WTC11 (cell line): Measurements from ENCODE around the gene FKBP14. TPM values are rescaled to one million over a fixed set of nuclear protein-coding genes. Genes with fewer than 3 reads are reported as not detected.

Experiments
- ATAC-seq: fragments of 200-7000 bp; cut with Tn5 transposase; 2 replicates; pipeline ENCODE4 v1.10.0; 2021; ENCODE audit warnings: mild to moderate bottlenecking, moderate library complexity
- CTCF ChIA-PET: fragments of 300-600 bp; sonication (Branson Sonifier 250); formaldehyde crosslinking; loops from one replicate; lab custom pipeline; 2021; ENCODE audit warnings: antibody characterized with exemption; lab: Charles Lee
- POLR2A ChIA-PET: fragments of 350-600 bp; sonication (Branson Sonifier 250); formaldehyde crosslinking; loops from one replicate; lab custom pipeline; 2021; ENCODE audit warnings: antibody characterized with exemption; lab: Charles Lee
- DNase-seq: peaks from one replicate; pipeline ENCODE4 v3.0.0; 2021; ENCODE audit warnings: low spot score
- H3K27ac Mint-ChIP-seq: 2 replicates; pipeline ENCODE4 v1.8.0; 2021; ENCODE audit warnings: mixed read lengths
- H3K27me3 Mint-ChIP-seq: 2 replicates; pipeline ENCODE4 v1.8.0; 2021; ENCODE audit warnings: low read depth, mild to moderate bottlenecking, moderate library complexity, mixed read lengths
- H3K36me3 Mint-ChIP-seq: 2 replicates; pipeline ENCODE4 v1.8.0; 2021; ENCODE audit warnings: mixed read lengths
- H3K4me1 Mint-ChIP-seq: 2 replicates; pipeline ENCODE4 v1.8.0; 2022; ENCODE audit warnings: mixed read lengths
- H3K4me3 Mint-ChIP-seq: 2 replicates; pipeline ENCODE4 v1.8.0; 2021; ENCODE audit warnings: mild to moderate bottlenecking, moderate library complexity, mixed read lengths
- H3K9me3 Mint-ChIP-seq: 2 replicates; pipeline ENCODE4 v1.8.0; 2021; ENCODE audit warnings: mixed read lengths
- CBFB ChIP-seq: sonication (generic); formaldehyde crosslinking; IDR thresholded peaks from 2 replicates; pipeline ENCODE4 v1.8.1; 2022; ENCODE audit warnings: mild to moderate bottlenecking, low read depth, missing genetic modification reagents
- ELF4 ChIP-seq: sonication (generic); formaldehyde crosslinking; IDR thresholded peaks from 2 replicates; pipeline ENCODE4 v1.8.1; 2022; ENCODE audit warnings: low read depth, mild to moderate bottlenecking, moderate library complexity, missing genetic modification reagents
- ERG ChIP-seq: fragments of 250-450 bp; sonication (Bioruptor Pico); IDR thresholded peaks from 2 replicates; pipeline ENCODE4 v1.8.0; 2021; ENCODE audit warnings: mild to moderate bottlenecking
- ETV6 ChIP-seq: sonication (generic); formaldehyde crosslinking; IDR thresholded peaks from 2 replicates; pipeline ENCODE4 v1.8.1; 2022; ENCODE audit warnings: mild to moderate bottlenecking, missing genetic modification reagents
- FOXJ3 ChIP-seq: sonication (generic); formaldehyde crosslinking; IDR thresholded peaks from 2 replicates; pipeline ENCODE4 v1.9.0; 2021; ENCODE audit warnings: missing genetic modification reagents, mild to moderate bottlenecking, borderline replicate concordance
- FOXK1 ChIP-seq: sonication (generic); formaldehyde crosslinking; IDR thresholded peaks from 2 replicates; pipeline ENCODE4 v1.8.0; 2022; ENCODE audit warnings: mild to moderate bottlenecking, moderate library complexity, missing genetic modification reagents
- IRF2 ChIP-seq: sonication (generic); formaldehyde crosslinking; IDR thresholded peaks from 2 replicates; pipeline ENCODE4 v1.8.0; 2022; ENCODE audit warnings: low read depth, missing genetic modification reagents, borderline replicate concordance
- NR1H2 ChIP-seq: sonication (generic); formaldehyde crosslinking; IDR thresholded peaks from 2 replicates; pipeline ENCODE4 v1.9.0; 2021; ENCODE audit warnings: mild to moderate bottlenecking, moderate library complexity, missing genetic modification reagents
- PRDM15 ChIP-seq: sonication (generic); formaldehyde crosslinking; IDR thresholded peaks from 2 replicates; pipeline ENCODE4 v1.8.0; 2022; ENCODE audit warnings: missing genetic modification reagents
- SOX15 ChIP-seq: fragments of 250-450 bp; sonication (Bioruptor Pico); IDR thresholded peaks from 2 replicates; pipeline ENCODE4 v1.9.0; 2021; ENCODE audit warnings: mild to moderate bottlenecking
- ZBTB21 ChIP-seq: sonication (generic); formaldehyde crosslinking; IDR thresholded peaks from 2 replicates; pipeline ENCODE4 v1.8.1; 2023; ENCODE audit warnings: mild to moderate bottlenecking, missing genetic modification reagents, borderline replicate concordance
- ZNF121 ChIP-seq: sonication (generic); formaldehyde crosslinking; IDR thresholded peaks from 2 replicates; pipeline ENCODE4 v1.8.0; 2023; ENCODE audit warnings: missing genetic modification reagents
- ZNF232 ChIP-seq: sonication (generic); formaldehyde crosslinking; IDR thresholded peaks from 2 replicates; pipeline ENCODE4 v1.8.0; 2022; ENCODE audit warnings: mild to moderate bottlenecking, missing genetic modification reagents
- ZNF317 ChIP-seq: sonication (generic); formaldehyde crosslinking; IDR thresholded peaks from 2 replicates; pipeline ENCODE4 v1.8.1; 2023; ENCODE audit warnings: low read depth, mild to moderate bottlenecking, moderate library complexity, missing genetic modification reagents, borderline replicate concordance
- total RNA-seq: library from RNA; stranded (reverse); gene quantifications from 3 replicates; pipeline ENCODE4 v1.2.3, GENCODE V29; 2021
- TF ChIP-seq, protein P1 (sequence below): sonication (generic); formaldehyde crosslinking; IDR thresholded peaks from 2 replicates; pipeline ENCODE4 v1.8.0; 2022; ENCODE audit warnings: mild to moderate bottlenecking, missing genetic modification reagents
- TF ChIP-seq, protein P2 (sequence below): fragments of 250-450 bp; sonication (Bioruptor Pico); IDR thresholded peaks from 2 replicates; pipeline ENCODE4 v1.9.0; 2021; ENCODE audit warnings: mild to moderate bottlenecking
- TF ChIP-seq, protein P3 (sequence below): sonication (generic); formaldehyde crosslinking; IDR thresholded peaks from 2 replicates; pipeline ENCODE4 v1.8.1; 2022; ENCODE audit warnings: missing genetic modification reagents, borderline replicate concordance
- TF ChIP-seq, protein P4 (sequence below): sonication (generic); formaldehyde crosslinking; IDR thresholded peaks from 2 replicates; pipeline ENCODE4 v1.8.1; 2023; ENCODE audit warnings: mild to moderate bottlenecking, missing genetic modification reagents, moderate library complexity
- TF ChIP-seq, protein P5 (sequence below): sonication (generic); formaldehyde crosslinking; IDR thresholded peaks from 2 replicates; pipeline ENCODE4 v1.8.1; 2023; ENCODE audit warnings: mild to moderate bottlenecking, missing genetic modification reagents, borderline replicate concordance

The FKBP14 gene
- total RNA-seq, 1 experiment from 2014 or later = 23.0 TPM

GRCh38 chr7:29987083-29987482 is 39.4 kb downstream of the FKBP14 start:
- peaks cover 18% of the 10 kb centered on the region for H3K27me3 Mint-ChIP-seq
- ChIA-PET POLR2A (no interaction called here), CTCF (interaction anchor here (0.7 kb wide), 1 partner anchor 42 kb away, joined by 3 read pairs; no protein-coding TSS in a partner anchor)
- ATAC-seq = no peak
- DNase-seq = no peak
- peaks cover 3% of the 10 kb centered on the region for H3K36me3 Mint-ChIP-seq
- no peaks in the 10 kb centered on the region; the same call in 1 of the 2 replicates for H3K9me3 Mint-ChIP-seq
- no peak overlapping the region for H3K4me3 Mint-ChIP-seq
- H3K27ac Mint-ChIP-seq = peak overlapping the region; percentile 88
- TF ChIP-seq SOX15 (CRISPR knock-in tag) = no peak
- no peak for TF ChIP-seq ELF4 (CRISPR knock-in tag)
- no peak for TF ChIP-seq ZNF121
- TF ChIP-seq NR1H2 = no peak
- H3K4me1 Mint-ChIP-seq = peaks cover 21% of the 10 kb centered on the region

- no peaks in the 10 kb centered on the region for H3K9me3 Mint-ChIP-seq
- no peak for DNase-seq
- POLR2A ChIA-PET = no interaction called here
- no peak overlapping the region for H3K4me3 Mint-ChIP-seq
- H3K27ac Mint-ChIP-seq = no peak overlapping the region
- peaks cover 7% of the 10 kb centered on the region; the same call in 1 of the 2 replicates for H3K4me1 Mint-ChIP-seq
- no peak for ATAC-seq
- peaks cover 3% of the 10 kb centered on the region for H3K36me3 Mint-ChIP-seq
- CTCF ChIA-PET = no interaction called here
- no peaks in the 10 kb centered on the region for H3K27me3 Mint-ChIP-seq
- no peak for TF ChIP-seq ERG (CRISPR knock-in tag)
- TF ChIP-seq, protein P1, sequence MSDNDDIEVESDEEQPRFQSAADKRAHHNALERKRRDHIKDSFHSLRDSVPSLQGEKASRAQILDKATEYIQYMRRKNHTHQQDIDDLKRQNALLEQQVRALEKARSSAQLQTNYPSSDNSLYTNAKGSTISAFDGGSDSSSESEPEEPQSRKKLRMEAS (CRISPR knock-in tag) = no peak
- TF ChIP-seq IRF2 (CRISPR knock-in tag) = no peak
- TF ChIP-seq, protein P2, sequence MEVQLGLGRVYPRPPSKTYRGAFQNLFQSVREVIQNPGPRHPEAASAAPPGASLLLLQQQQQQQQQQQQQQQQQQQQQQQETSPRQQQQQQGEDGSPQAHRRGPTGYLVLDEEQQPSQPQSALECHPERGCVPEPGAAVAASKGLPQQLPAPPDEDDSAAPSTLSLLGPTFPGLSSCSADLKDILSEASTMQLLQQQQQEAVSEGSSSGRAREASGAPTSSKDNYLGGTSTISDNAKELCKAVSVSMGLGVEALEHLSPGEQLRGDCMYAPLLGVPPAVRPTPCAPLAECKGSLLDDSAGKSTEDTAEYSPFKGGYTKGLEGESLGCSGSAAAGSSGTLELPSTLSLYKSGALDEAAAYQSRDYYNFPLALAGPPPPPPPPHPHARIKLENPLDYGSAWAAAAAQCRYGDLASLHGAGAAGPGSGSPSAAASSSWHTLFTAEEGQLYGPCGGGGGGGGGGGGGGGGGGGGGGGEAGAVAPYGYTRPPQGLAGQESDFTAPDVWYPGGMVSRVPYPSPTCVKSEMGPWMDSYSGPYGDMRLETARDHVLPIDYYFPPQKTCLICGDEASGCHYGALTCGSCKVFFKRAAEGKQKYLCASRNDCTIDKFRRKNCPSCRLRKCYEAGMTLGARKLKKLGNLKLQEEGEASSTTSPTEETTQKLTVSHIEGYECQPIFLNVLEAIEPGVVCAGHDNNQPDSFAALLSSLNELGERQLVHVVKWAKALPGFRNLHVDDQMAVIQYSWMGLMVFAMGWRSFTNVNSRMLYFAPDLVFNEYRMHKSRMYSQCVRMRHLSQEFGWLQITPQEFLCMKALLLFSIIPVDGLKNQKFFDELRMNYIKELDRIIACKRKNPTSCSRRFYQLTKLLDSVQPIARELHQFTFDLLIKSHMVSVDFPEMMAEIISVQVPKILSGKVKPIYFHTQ = no peak
- TF ChIP-seq ZBTB21 (CRISPR knock-in tag) = no peak
- TF ChIP-seq CBFB (CRISPR knock-in tag) = no peak
- TF ChIP-seq, protein P3, sequence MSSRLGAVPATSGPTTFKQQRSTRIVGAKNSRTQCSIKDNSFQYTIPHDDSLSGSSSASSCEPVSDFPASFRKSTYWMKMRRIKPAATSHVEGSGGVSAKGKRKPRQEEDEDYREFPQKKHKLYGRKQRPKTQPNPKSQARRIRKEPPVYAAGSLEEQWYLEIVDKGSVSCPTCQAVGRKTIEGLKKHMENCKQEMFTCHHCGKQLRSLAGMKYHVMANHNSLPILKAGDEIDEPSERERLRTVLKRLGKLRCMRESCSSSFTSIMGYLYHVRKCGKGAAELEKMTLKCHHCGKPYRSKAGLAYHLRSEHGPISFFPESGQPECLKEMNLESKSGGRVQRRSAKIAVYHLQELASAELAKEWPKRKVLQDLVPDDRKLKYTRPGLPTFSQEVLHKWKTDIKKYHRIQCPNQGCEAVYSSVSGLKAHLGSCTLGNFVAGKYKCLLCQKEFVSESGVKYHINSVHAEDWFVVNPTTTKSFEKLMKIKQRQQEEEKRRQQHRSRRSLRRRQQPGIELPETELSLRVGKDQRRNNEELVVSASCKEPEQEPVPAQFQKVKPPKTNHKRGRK (CRISPR knock-in tag) = no peak
- no peak for TF ChIP-seq FOXJ3 (CRISPR knock-in tag)
- TF ChIP-seq, protein P4, sequence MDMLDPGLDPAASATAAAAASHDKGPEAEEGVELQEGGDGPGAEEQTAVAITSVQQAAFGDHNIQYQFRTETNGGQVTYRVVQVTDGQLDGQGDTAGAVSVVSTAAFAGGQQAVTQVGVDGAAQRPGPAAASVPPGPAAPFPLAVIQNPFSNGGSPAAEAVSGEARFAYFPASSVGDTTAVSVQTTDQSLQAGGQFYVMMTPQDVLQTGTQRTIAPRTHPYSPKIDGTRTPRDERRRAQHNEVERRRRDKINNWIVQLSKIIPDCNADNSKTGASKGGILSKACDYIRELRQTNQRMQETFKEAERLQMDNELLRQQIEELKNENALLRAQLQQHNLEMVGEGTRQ (CRISPR knock-in tag) = no peak
- TF ChIP-seq ZNF232 (CRISPR knock-in tag) = no peak
- no peak for TF ChIP-seq ZNF317
- no peak for TF ChIP-seq FOXK1
- no peak for TF ChIP-seq ETV6 (CRISPR knock-in tag)
- no peak for TF ChIP-seq PRDM15 (CRISPR knock-in tag)
- TF ChIP-seq, protein P5, sequence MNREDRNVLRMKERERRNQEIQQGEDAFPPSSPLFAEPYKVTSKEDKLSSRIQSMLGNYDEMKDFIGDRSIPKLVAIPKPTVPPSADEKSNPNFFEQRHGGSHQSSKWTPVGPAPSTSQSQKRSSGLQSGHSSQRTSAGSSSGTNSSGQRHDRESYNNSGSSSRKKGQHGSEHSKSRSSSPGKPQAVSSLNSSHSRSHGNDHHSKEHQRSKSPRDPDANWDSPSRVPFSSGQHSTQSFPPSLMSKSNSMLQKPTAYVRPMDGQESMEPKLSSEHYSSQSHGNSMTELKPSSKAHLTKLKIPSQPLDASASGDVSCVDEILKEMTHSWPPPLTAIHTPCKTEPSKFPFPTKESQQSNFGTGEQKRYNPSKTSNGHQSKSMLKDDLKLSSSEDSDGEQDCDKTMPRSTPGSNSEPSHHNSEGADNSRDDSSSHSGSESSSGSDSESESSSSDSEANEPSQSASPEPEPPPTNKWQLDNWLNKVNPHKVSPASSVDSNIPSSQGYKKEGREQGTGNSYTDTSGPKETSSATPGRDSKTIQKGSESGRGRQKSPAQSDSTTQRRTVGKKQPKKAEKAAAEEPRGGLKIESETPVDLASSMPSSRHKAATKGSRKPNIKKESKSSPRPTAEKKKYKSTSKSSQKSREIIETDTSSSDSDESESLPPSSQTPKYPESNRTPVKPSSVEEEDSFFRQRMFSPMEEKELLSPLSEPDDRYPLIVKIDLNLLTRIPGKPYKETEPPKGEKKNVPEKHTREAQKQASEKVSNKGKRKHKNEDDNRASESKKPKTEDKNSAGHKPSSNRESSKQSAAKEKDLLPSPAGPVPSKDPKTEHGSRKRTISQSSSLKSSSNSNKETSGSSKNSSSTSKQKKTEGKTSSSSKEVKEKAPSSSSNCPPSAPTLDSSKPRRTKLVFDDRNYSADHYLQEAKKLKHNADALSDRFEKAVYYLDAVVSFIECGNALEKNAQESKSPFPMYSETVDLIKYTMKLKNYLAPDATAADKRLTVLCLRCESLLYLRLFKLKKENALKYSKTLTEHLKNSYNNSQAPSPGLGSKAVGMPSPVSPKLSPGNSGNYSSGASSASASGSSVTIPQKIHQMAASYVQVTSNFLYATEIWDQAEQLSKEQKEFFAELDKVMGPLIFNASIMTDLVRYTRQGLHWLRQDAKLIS = no peak
Measured at GRCh38 chr7:29980151-29980550, 46.4 kb downstream of the FKBP14 start.
